GM12872 (cell line): Measurements from ENCODE around the gene SLC17A1.
A peak's percentile ranks its signal among the peaks of the same experiment; 100 is the strongest.

Experiments
- CTCF ChIP-seq: IDR thresholded peaks from 3 replicates; pipeline ENCODE4 v1.5.1; 2011; ENCODE audit warnings: low read depth, mild to moderate bottlenecking, low read length, moderate library complexity; ENCODE audit not compliant: insufficient read depth

The SLC17A1 gene

GRCh38 chr6:25755483-25755882, 76.4 kb downstream of the SLC17A1 start:
- no peak for TF ChIP-seq CTCF

DNA sequence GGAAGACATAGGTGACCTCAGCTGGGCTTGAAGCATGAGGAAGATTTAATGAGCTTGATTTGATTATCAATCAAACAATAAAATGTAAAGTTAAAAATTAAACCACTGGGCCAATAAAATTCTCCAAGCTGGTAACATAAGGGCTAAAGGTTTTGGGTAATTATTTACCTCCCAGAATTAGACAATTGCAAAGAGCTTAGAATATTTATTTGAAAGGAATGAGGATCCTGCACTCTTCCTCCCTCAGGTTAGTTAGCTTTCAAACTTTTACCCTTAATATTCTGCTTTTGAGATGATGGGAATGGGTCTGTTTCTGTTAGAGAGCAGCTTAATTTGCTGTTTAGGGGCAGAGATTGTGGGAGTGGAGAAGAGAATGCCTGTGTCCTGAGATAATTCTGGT, 77.3 kb downstream of the SLC17A1 start, which contains the start of gene SLC17A4:
Gene SLC17A4, plus strand, starts transcription at position 208 of the 400 bp plus-strand sequence. CDS start 7,221 bp downstream, outside the sequence.
- TF ChIP-seq CTCF, result no peak

DNA sequence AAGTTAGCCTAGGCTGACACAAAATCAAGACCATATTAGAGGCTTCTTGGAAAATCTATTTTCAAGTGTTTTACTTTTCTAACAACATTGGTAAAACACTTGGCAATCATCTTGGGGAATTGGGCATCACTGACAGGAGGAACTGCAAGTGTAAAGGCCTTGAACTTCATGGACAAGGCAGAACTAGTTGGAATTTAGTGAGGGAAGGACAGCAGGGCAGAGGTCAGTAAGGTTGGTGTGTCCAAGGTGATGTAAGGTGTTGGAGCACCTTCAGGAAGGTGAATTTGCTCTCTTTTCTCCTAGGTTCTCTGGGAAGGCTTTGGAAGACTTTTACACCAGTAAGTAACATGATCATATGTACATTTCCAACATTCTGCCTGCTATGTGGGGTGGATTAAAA, 78.8 kb downstream of the SLC17A1 start:
- TF ChIP-seq CTCF, result no peak

DNA sequence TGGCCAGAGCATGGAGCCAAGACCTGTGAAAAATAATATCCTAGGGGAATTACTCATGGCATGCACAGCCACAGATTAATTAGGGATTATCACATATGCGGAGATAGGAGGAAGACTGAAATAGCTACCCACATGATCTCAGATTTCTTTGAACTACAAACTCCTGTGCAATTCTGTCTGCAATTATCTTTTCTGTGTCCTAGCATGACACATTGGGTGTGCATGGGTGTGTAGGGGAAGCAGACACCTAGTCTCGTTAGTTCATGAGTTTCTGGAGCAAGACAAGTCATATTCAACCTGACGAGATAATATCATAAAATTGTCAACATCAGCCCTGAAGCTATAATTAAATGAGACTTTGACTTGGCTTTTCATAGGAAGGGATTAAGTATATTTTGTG, 80.9 kb downstream of the SLC17A1 start:
- TF ChIP-seq CTCF, result no peak

GRCh38 chr6:25749837-25750236, 82.0 kb downstream of the SLC17A1 start:
- no peak for TF ChIP-seq CTCF

DNA sequence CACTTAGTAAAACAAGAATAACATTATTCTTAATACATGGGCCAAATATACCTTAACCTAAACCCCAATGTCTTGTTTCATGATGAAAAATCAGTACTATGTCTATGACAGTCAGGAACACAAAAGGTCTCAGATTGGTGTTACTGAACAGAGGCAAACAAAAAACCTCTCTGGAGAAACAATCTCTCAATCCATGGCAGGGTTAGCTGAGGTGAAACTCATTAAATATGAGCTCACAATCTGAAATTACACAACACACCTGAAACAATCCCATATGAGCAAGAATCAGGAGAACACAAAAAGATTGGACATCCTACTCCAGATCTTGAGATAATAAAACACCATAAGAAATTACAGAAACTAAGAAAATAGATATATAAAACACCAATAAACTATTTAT, 83.8 kb downstream of the SLC17A1 start:
- no peak for TF ChIP-seq CTCF

GRCh38 chr6:25747477-25747876, 84.4 kb downstream of the SLC17A1 start:
- no peak for TF ChIP-seq CTCF

DNA sequence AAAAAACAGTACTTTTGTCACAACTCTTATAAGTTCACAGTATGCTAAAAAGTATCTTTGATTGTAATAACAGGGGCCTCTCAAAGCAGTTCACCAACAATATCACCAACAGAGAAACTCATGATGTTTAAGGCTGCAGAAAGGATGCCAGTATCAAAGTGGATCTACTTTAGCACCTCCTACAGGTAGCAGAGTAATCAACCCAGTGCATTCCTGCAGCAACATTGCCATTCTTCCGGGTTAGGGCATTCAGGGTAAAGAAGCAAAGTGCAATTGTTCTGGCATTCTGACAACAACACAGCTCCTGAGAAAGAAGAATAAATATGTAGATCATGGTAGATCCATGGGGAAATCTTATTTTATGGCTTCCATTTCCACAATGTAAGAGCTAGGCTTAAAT, 84.9 kb downstream of the SLC17A1 start:
- TF ChIP-seq CTCF, result 0 out of 3 replicates have a peak, but pooled peaks have one; percentile 22
